Activated B cell treated with CpG ODN at 0.5 μM for 24 hours (primary cell): ENCODE measurements around the gene ACTA1. TPM values are rescaled to one million over a fixed set of nuclear protein-coding genes. Genes with fewer than 3 reads are reported as not detected.

Source experiments
- ATAC-seq: fragments of 200-7000 bp; cut with Tn5 transposase; one replicate; pipeline ENCODE4 v1.10.0; 2021; ENCODE audit warnings: low read depth, mild to moderate bottlenecking, moderate library complexity
- CTCF ChIA-PET: fragments of 350-600 bp; sonication (Branson Sonifier 250); formaldehyde crosslinking; loops from one replicate; lab custom pipeline; 2021; ENCODE audit warnings: antibody characterized with exemption; lab: Charles Lee
- POLR2A ChIA-PET: fragments of 350-600 bp; sonication (Branson Sonifier 250); formaldehyde crosslinking; loops from one replicate; lab custom pipeline; 2021; ENCODE audit warnings: antibody characterized with exemption; lab: Charles Lee
- DNase-seq: peaks from one replicate; pipeline ENCODE4 v3.0.0; 2022
- H3K27ac Mint-ChIP-seq: one replicate; pipeline ENCODE4 v1.8.0; 2020; ENCODE audit warnings: mixed read lengths
- H3K27me3 Mint-ChIP-seq: one replicate; pipeline ENCODE4 v1.8.0; 2021; ENCODE audit warnings: mixed read lengths
- H3K36me3 Mint-ChIP-seq: one replicate; pipeline ENCODE4 v1.8.0; 2021; ENCODE audit warnings: low read depth, mixed read lengths
- H3K4me1 Mint-ChIP-seq: one replicate; pipeline ENCODE4 v1.8.0; 2021; ENCODE audit warnings: mixed read lengths
- H3K4me3 Mint-ChIP-seq: one replicate; pipeline ENCODE4 v1.8.0; 2020; ENCODE audit warnings: mild to moderate bottlenecking, mixed read lengths
- H3K9me3 Mint-ChIP-seq: one replicate; pipeline ENCODE4 v1.8.0; 2020; ENCODE audit warnings: mixed read lengths
- CTCF ChIP-seq: fragments of 200-600 bp; IDR thresholded peaks from one replicate; pipeline ENCODE4 v1.8.0; 2022; ENCODE audit warnings: antibody characterized with exemption, mild to moderate bottlenecking
- intact Hi-C: fragments of 100-400 bp; cut with micrococcal nuclease; formaldehyde crosslinking; loops from one replicate; pipeline ENCODE4 v1.15.1; 2024
- total RNA-seq: library from RNA; stranded (reverse); gene quantifications from 2 replicates; pipeline ENCODE4 v1.2.3, GENCODE V29; 2022

The ACTA1 gene
- total RNA-seq, 1 donor from 2014 or later, result 0.22 TPM

GRCh38 chr1:229388897-229389580 lies 44.9 kb downstream of the ACTA1 start:
- POLR2A ChIA-PET, result no interaction called here
- ATAC-seq (no peak), DNase-seq (no peak)
- intact Hi-C loops, result no loop called here
- no peak overlapping the region for H3K27ac Mint-ChIP-seq
- H3K27me3 Mint-ChIP-seq, result peaks cover 25% of the 10 kb centered on the region
- no peaks in the 10 kb centered on the region for H3K9me3 Mint-ChIP-seq
- H3K4me3 Mint-ChIP-seq, result no peak overlapping the region
- CTCF ChIA-PET, result no interaction called here
- no peaks in the 10 kb centered on the region for H3K36me3 Mint-ChIP-seq
- H3K4me1 Mint-ChIP-seq, result no peaks in the 10 kb centered on the region
- no peak for TF ChIP-seq CTCF

GRCh38 chr1:229385853-229386456 lies 47.9 kb downstream of the ACTA1 start:
- Mint-ChIP-seq H3K36me3 (no peaks in the 10 kb centered on the region), H3K27me3 (peaks cover 21% of the 10 kb centered on the region), H3K27ac (no peak overlapping the region), H3K4me3 (no peak overlapping the region), H3K4me1 (no peaks in the 10 kb centered on the region), H3K9me3 (no peaks in the 10 kb centered on the region)
- DNase-seq (no peak), ATAC-seq (no peak)
- CTCF ChIA-PET, result no interaction called here
- TF ChIP-seq CTCF, result no peak
- POLR2A ChIA-PET, result interaction anchor here (0.7 kb wide), 1 partner anchor 11 kb away, joined by 7 read pairs; no protein-coding TSS in a partner anchor
- intact Hi-C loops, result no loop called here

DNA sequence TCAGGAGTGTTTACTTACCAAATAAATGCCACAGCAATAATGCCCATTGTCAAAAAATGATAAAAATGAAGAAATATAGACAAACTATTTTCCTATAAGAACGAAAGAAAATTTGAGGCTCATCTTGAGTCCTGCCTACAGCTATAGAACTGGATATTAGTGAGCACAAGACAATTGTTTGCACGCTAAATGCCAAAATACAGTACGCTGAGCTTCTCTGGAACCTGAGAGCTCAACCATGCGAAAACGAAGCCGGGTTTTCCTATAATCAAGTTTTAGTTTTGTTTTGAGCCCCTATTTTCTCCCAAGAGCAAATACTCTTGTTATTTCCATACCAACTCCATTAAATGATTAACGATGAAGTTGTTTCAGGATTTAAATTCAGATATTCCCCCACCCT lies 49.1 kb downstream of the ACTA1 start:
- peaks cover 21% of the 10 kb centered on the region for H3K27me3 Mint-ChIP-seq
- ATAC-seq, result no peak
- ChIA-PET CTCF (no interaction called here), POLR2A (interaction anchor here (0.6 kb wide), 1 partner anchor 60 kb away, joined by 3 read pairs; no protein-coding TSS in a partner anchor)
- H3K9me3 Mint-ChIP-seq, result no peaks in the 10 kb centered on the region
- H3K4me3 Mint-ChIP-seq, result no peak overlapping the region
- intact Hi-C loops, result no loop called here
- no peak overlapping the region for H3K27ac Mint-ChIP-seq
- TF ChIP-seq CTCF, result no peak
- no peaks in the 10 kb centered on the region for H3K36me3 Mint-ChIP-seq
- H3K4me1 Mint-ChIP-seq, result no peaks in the 10 kb centered on the region
- no peak for DNase-seq

GRCh38 chr1:229383961-229384360 lies 49.9 kb downstream of the ACTA1 start:
- H3K9me3 Mint-ChIP-seq, result no peaks in the 10 kb centered on the region
- no peaks in the 10 kb centered on the region for H3K36me3 Mint-ChIP-seq
- intact Hi-C loops, result no loop called here
- no peak for TF ChIP-seq CTCF
- no peaks in the 10 kb centered on the region for H3K4me1 Mint-ChIP-seq
- ATAC-seq, result no peak
- no peak overlapping the region for H3K4me3 Mint-ChIP-seq
- POLR2A ChIA-PET, result no interaction called here
- CTCF ChIA-PET, result no interaction called here
- H3K27ac Mint-ChIP-seq, result no peak overlapping the region
- DNase-seq, result no peak
- peaks cover 19% of the 10 kb centered on the region for H3K27me3 Mint-ChIP-seq

GRCh38 chr1:229383188-229383587 lies 50.7 kb downstream of the ACTA1 start:
- H3K36me3 Mint-ChIP-seq, result no peaks in the 10 kb centered on the region
- H3K4me3 Mint-ChIP-seq, result no peak overlapping the region
- ATAC-seq (no peak), DNase-seq (no peak)
- H3K27ac Mint-ChIP-seq, result no peak overlapping the region
- H3K4me1 Mint-ChIP-seq, result no peaks in the 10 kb centered on the region
- TF ChIP-seq CTCF, result no peak
- ChIA-PET CTCF (no interaction called here), POLR2A (no interaction called here)
- intact Hi-C loops, result no loop called here
- H3K27me3 Mint-ChIP-seq, result peaks cover 19% of the 10 kb centered on the region
- H3K9me3 Mint-ChIP-seq, result no peaks in the 10 kb centered on the region

Other genes starting within 250 kb of the ACTA1 start
- gene RAB4A, start 163.0 kb downstream of the ACTA1 start, total RNA-seq, result 40.2 and 42.3 TPM in 2 replicates
- gene CCSAP, start 91.0 kb downstream of the ACTA1 start, total RNA-seq, result 5.5 and 6.4 TPM in 2 replicates
- gene NUP133, start 74.2 kb upstream of the ACTA1 start, total RNA-seq, result 49.6 and 56.2 TPM in 2 replicates
- gene ABCB10, start 124.6 kb upstream of the ACTA1 start, total RNA-seq, result 11.7 and 14.5 TPM in 2 replicates
- gene TAF5L, start 192.0 kb upstream of the ACTA1 start, total RNA-seq, result 22.0 and 24.4 TPM in 2 replicates
- 17.4 and 21.8 TPM in 2 replicates for gene URB2, start 192.2 kb upstream of the ACTA1 start, total RNA-seq